GM21367 (cell line): ENCODE results near the gene SH3RF1.
"Not testable (repeated sequence)": the region's sequence is repeated elsewhere in the genome, so short reads cannot be mapped to it uniquely, and the experiment has no call there.

Experiments
- ATAC-seq: cut with Tn5 transposase; IDR thresholded peaks from one replicate; pipeline ENCODE4 v1.9.1; 2021; ENCODE audit not compliant: unreplicated experiment

Gene SH3RF1

DNA sequence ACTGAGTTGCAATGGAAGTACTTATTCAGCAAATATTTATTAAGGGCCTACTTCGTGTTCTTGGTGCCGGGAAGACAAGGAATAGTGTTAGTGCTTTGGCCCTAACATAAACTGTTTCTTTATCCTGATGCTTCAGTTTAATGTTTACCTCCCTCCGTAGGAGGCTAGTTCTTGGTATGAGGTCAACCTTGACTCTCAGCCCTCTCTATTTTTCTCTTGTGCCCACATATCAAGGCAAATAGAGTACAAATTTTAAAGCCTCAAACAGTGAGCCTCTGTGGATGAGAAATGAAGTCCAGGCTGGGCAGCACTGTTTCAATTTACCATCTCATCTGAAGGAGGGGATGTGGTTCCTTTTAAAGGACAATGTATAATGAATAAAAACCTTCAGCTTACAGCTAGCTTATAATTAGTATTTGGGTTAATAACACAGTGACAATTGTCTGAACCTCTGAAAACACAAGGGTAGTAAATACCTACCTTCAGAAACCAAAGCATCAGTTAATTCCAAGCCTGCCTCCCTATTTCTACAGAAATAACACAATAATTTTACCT is 68.5 kb downstream of the SH3RF1 start:
- ATAC-seq, result no peak

GRCh38 chr4:169201222-169202144 is 69.3 kb downstream of the SH3RF1 start:
- no peak for ATAC-seq

DNA sequence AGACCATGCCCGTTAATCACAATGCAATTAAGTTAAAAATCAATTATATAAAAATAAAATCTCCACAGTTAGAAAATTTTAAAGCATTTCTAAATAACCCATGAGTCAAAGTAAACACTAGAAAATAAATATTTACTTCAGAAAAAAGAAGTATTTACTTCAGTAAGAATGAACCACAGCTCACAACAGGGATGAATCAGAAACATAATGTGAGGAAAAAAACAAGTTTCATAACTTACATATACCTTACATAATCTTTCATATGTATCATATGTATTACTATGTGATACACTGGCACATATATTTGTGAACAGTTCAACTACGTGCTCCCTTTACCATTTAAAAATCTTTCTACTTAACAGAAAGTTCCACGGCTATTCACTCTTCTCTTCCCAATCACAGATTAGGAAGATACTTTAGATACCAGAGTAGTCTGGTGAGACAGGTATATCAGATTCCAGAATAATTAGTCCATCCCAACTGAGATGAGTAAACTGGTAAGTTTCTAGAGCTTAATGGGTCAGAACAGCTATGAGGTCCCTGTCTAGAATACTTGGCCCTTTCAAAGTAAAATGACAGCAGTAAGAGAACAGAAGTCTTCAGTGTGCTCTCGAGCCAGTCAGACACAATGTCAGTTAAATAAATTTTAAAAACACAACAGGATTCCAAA is 70.3 kb downstream of the SH3RF1 start:
- no peak for ATAC-seq

DNA sequence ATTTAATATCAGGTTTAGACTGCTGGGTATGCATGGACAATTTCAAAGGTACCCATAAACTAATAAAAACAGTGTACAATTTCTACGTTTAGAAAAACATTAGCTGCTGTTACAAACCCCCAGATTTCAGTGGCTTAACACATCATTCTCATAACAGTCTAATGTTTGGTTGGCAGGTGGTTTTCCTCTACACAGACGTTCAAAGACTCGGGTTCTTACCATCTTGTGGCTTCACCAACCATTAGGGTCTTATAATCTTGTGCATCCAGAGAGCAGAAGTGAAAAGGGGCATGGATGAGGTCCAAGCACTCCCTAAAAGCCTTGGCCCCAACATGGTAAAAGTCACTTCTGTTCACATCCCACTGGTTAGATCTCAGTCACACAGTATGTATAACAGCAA is 71.6 kb downstream of the SH3RF1 start:
- no peak for ATAC-seq

DNA sequence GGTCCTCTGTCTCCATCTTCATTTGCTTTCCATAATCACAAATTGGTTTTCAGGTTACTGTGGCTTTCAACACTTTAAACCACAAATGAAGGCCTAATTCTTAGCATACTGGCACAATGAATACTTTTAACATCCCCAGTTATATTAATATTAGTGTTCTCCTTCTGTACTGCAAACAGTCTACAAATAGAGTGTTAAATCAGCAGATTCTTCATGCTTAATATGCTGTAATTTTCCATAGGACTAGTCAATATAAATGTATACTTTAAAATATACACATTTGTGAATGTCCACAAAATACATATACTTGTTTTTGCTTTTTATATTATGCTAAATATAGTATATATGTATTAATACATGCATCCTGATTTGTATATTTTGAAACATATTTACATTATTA is 72.6 kb downstream of the SH3RF1 start:
- ATAC-seq, result no peak

DNA sequence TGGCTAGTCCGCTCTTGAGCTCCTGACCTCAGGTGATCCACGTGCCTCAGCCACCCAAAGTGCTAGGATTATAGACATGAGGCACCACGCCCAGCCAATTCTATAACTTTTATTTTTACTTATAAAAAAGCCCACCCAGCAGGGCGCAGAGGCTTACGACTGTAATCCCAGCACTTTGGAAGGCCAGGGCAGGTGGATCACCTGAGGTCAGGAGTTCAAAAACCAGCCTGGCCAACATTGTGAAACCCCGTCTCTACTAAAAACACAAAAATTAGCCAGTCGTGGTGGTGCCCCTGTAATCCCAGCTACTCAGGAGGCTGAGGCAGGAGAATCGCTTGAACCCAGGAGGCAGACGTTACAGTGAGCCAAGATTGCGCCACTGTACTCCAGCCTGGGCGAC is 73.5 kb downstream of the SH3RF1 start:
- not testable (repeated sequence) for ATAC-seq

GRCh38 chr4:169195032-169195431 is 75.7 kb downstream of the SH3RF1 start:
- no peak for ATAC-seq

- not testable (repeated sequence) for ATAC-seq
These were observed 80.8 kb downstream of the SH3RF1 start for GRCh38 chr4:169189968-169190367.

- ATAC-seq, result peak; percentile 83
These were observed 81.4 kb downstream of the SH3RF1 start for GRCh38 chr4:169189372-169189771.

GRCh38 chr4:169188204-169188603 is 82.6 kb downstream of the SH3RF1 start:
- no peak for ATAC-seq

DNA sequence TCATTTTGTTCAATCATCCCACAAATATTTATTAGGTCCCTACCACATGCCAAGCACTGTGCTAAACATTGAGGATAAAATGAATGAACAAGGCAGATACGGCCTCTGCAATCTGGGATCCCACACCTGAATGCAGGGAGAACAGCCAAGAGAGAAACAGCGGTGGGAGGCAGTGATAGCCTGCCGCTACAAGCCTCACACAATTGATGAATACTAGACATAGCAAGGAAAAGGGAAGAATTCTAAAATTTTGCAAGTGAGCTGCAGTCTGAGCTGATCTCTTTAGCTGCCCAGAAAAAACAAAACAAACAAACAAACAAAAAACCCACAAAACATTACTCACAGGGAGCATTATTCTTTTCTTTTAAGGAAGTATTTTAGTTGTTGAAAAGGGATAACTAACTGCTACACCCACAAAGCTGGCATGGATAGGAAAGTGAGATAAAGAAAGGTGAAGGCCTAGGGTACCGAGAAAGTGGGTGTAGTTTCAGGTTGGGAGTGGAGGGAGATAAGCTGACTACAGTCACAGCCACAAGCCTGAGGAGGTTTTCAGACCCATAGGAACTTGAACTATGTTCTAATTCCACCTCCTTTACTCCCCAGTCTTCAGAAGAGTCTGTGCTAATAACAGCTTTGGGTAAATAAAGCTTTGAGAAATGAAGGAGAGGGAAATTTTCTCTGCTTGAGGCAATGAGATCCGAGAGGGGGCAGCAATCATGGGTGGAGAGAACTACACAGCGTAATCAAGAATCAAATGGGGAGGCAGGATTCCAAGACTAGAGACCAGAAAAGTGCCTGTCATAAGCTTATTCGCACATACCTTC is 85.4 kb downstream of the SH3RF1 start:
- no peak for ATAC-seq

DNA sequence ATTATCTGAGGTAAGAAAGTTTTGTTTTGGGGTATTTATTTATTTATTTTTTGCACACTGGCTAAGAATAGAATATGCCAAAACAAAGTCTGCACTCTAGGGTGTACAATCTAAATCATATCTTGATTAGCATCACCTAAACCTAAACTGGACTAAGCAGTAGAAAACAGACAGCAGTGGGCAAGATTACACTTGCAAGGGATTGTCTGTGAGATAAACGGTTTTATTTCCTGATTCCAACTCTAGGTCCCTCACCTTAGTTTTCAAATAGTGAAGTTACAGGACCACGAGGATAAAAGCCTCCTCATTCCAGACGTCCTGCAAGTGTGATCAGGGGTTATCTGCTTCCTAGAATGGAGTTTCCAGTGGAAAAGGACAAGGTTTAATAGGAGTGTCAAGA is 86.1 kb downstream of the SH3RF1 start:
- no peak for ATAC-seq

DNA sequence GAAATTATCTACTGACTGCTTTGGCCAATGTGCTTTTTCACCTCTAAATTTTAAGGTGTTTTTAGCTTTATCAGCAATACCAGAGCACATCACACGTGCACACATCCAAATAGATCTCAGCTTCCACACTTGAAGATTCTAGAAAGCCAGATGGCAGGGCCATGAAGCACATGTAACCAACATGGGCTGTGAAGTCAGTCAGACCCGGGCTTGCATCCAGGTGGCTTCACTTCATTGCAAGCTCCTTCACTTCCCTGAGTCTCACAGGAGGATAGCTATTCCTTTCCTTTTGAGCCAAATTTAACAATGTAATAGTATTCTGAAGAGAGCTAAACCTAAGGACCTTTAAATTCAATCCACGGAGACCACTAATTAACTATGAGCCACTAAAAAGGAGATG is 86.5 kb downstream of the SH3RF1 start:
- no peak for ATAC-seq

DNA sequence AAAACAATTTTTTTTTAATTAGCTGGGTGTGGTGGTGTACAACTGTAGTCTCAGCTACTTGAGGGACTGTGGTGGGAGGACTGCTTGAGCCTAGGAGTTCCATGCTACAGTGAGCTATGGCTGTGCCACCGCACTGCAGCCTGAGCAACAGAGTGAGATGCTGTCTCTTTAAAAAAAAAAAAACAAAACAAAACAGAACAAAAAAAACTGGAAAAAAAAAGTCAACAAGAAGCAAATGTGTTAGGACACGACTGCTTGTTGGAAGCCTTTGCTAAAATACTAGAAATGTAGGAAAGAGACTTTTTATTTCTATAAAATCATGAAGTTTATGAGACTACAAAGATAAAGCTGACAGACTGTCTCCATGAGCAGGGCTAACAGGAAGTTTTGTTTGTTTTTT is 87.2 kb downstream of the SH3RF1 start:
- no peak for ATAC-seq

GRCh38 chr4:169179609-169180521 is 90.9 kb downstream of the SH3RF1 start:
- ATAC-seq, result no peak

DNA sequence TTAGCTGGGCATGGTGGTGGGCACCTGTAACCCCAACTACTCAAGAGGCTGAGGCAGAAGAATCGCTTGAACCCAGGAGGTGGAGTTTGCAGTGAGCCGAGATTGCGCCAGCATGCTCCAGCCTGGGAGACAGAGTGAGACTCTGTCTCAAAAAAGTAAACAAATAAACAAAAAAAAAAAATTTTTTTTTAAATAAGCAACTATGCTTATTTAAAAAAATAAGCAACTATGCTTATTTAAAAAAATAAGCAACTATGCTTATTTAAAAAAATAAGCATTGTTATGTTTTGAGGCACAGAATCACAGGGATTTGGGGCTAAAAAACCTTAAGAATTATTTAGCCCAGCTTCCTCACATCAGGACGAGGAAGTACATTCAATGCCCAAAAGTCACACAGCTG is 92.7 kb downstream of the SH3RF1 start:
- ATAC-seq, result not testable (repeated sequence)

GRCh38 chr4:169175476-169175875 is 95.3 kb downstream of the SH3RF1 start:
- no peak for ATAC-seq

DNA sequence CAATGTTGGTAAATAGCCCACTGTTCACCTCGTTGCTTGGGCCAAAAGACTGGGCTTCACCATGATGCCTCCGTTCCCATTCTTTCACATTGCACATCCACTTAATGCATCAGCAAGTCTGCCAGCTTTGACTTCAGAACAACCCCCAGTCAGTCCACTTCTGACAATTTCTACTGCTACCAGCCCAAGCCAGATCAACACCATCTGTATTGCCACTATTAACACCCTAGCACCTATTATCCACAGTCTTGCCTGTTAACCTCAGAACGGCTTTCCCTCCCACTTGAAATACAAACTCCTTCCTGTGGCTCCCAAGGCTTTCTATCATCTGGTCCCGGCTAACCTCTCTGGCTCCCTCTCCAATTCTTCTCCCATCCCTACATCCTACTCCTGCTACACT is 95.7 kb downstream of the SH3RF1 start:
- no peak for ATAC-seq

DNA sequence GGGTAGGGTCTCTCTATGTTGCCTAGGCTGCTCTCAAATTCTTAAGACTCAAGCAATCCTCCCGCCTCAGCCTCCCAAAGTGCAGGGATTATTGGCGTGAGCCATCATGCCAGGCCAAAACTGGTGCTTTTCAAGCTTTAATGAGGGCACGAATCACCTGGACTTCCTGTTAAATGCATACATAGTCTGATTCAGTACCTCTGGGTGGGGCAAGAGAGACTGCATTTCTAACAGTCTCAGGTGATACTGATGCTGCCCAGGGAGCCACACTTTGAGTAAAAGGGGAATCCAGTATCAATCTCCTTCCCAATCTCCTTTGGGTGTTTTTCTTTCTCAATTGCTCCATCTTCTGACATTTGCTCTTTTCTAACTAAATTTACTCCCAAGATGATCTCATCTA is 96.5 kb downstream of the SH3RF1 start:
- ATAC-seq, result no peak
